ENCODE data around the gene PIN1. TPM values are rescaled to one million over a fixed set of nuclear protein-coding genes. Genes with fewer than 3 reads are reported as not detected.

PIN1 gene
- total and polyA plus RNA-seq, 2 of the 13 experiments (the other 11 are each of a cell fraction or from before 2014, with no cell fraction given): 31.9 to 72.0 TPM

DNA sequence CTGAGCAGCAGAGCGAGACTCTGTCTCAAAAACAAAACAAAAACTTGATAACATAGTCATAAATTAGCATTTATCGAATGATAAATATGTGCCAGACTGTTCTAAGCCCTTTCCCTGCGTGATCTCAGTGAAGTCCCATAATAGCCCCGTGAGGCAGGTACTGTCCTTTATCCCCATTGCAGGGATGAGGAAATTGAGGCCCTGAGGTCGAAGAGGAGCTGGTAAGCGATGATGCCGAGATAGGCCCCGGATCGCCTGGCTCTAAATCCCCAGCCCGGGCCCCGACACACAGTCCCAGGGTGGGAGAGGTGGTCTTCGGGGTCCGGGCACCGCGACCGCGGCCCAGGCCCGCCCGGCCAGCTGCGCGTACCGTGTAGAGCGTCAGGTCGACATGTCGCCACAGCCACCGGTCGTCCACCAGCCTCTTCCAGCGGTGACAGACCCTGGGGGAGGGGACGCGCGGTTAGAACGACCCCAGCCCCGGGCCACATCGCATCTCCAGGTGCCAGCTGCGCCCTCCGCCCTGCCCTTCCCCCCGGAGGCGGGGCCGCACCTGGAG, 16.9 kb upstream of the PIN1 start (continued):
- TF ChIP-seq ZBTB10 (CRISPR knock-in tag; IDR thresholded peaks at IDR 0.05; ENCODE audit: borderline replicate concordance): 0 out of 2 replicates have a peak, but pooled peaks have one; percentile 55
- TF ChIP-seq ZFY (CRISPR knock-in tag; IDR thresholded peaks at IDR 0.05): no peak; the same call in 1 of the 2 replicates
- no peak for TF ChIP-seq ZNF292 (CRISPR knock-in tag; IDR thresholded peaks at IDR 0.05; ENCODE audit: borderline replicate concordance, low read depth)
- 0 out of 2 replicates have a peak, but pooled peaks have one; percentile 46 for TF ChIP-seq ARHGAP35 (CRISPR knock-in tag; IDR thresholded peaks at IDR 0.05; ENCODE audit: borderline replicate concordance)
- TF ChIP-seq, protein P1, sequence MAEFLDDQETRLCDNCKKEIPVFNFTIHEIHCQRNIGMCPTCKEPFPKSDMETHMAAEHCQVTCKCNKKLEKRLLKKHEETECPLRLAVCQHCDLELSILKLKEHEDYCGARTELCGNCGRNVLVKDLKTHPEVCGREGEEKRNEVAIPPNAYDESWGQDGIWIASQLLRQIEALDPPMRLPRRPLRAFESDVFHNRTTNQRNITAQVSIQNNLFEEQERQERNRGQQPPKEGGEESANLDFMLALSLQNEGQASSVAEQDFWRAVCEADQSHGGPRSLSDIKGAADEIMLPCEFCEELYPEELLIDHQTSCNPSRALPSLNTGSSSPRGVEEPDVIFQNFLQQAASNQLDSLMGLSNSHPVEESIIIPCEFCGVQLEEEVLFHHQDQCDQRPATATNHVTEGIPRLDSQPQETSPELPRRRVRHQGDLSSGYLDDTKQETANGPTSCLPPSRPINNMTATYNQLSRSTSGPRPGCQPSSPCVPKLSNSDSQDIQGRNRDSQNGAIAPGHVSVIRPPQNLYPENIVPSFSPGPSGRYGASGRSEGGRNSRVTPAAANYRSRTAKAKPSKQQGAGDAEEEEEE (CRISPR knock-in tag; IDR thresholded peaks at IDR 0.05; ENCODE audit: borderline replicate concordance): 0 out of 2 replicates have a peak, but pooled peaks have one; percentile 70
- no peak for TF ChIP-seq MNT (IDR thresholded peaks at IDR 0.05)
- peak; percentile 92 for TF ChIP-seq ZNF446 (CRISPR knock-in tag; IDR thresholded peaks at IDR 0.05)
- TF ChIP-seq BCL6 (CRISPR knock-in tag; IDR thresholded peaks at IDR 0.05): no peak
- TF ChIP-seq SRSF1 (optimal IDR thresholded peaks at IDR 0.05; ENCODE audit: low read depth, low read length): no peak
- TF ChIP-seq HNRNPL (IDR thresholded peaks at IDR 0.05; ENCODE audit: low read depth, low read length): no peak
- no peak for TF ChIP-seq RFX5 (IDR thresholded peaks at IDR 0.05; ENCODE audit: low read depth, low read length)
- no peak for TF ChIP-seq ADNP (CRISPR knock-in tag; IDR thresholded peaks at IDR 0.05)
- TF ChIP-seq CREBL2 (CRISPR knock-in tag; IDR thresholded peaks at IDR 0.05; ENCODE audit: borderline replicate concordance): no peak
- 0 out of 2 replicates have a peak, but pooled peaks have one; percentile 39 for TF ChIP-seq ZNF552 (CRISPR knock-in tag; IDR thresholded peaks at IDR 0.05; ENCODE audit: borderline replicate concordance)
- TF ChIP-seq, protein P2, sequence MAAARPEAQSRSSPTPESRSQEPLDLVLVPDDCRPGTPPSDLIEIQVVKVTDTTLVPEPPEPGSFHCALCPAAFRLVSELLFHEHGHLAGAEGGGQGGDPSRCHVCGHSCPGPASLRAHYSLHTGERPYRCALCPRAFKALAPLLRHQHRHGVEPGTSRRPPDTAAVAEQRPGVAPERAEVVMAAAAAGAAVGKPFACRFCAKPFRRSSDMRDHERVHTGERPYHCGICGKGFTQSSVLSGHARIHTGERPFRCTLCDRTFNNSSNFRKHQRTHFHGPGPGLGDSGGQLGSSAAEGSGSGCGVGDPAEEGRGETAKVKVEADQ (CRISPR knock-in tag; IDR thresholded peaks at IDR 0.05; ENCODE audit: borderline replicate concordance): no peak
- no peak for TF ChIP-seq CBX5 (CRISPR knock-in tag; IDR thresholded peaks at IDR 0.05; ENCODE audit: borderline replicate concordance)
- TF ChIP-seq ONECUT2 (CRISPR knock-in tag; IDR thresholded peaks at IDR 0.05): no peak
- TF ChIP-seq ZNF619 (CRISPR knock-in tag; IDR thresholded peaks at IDR 0.05): no peak
- peak; percentile 52; the same call in 1 of the 2 replicates for TF ChIP-seq EEA1 (CRISPR knock-in tag; IDR thresholded peaks at IDR 0.05; ENCODE audit: borderline replicate concordance)
- no peak for TF ChIP-seq ZBTB26 (CRISPR knock-in tag; IDR thresholded peaks at IDR 0.05; ENCODE audit: borderline replicate concordance)
- no peak for TF ChIP-seq ZNF891 (CRISPR knock-in tag; IDR thresholded peaks at IDR 0.05)
- no peak for TF ChIP-seq CBX1 (IDR thresholded peaks at IDR 0.05; ENCODE audit: low read depth)
